Epithelial cell of proximal tubule (primary cell): ENCODE results near the gene MDP1. TPM values are rescaled to one million over a fixed set of nuclear protein-coding genes. Genes with fewer than 3 reads are reported as not detected.

ENCODE experiments used
- DNase-seq: peaks from one replicate; pipeline ENCODE4 v3.0.0-alpha.2; 2011; ENCODE audit warnings: low read depth
- H3K4me3 ChIP-seq: 2 replicates; pipeline ENCODE4 v1.5.1; 2011; ENCODE audit warnings: low read depth, mild to moderate bottlenecking, low read length
- CTCF ChIP-seq: conservative IDR thresholded peaks from 2 replicates; pipeline ENCODE4 v1.5.1; 2012; ENCODE audit warnings: low read depth, mild to moderate bottlenecking, low read length
- total RNA-seq: library from RNA; depleted of rRNA; stranded (reverse); fragments of >200 nt; gene quantifications from 2 replicates; pipeline ENCODE4 v1.2.3, GENCODE V29; 2015

The MDP1 gene
- total RNA-seq, 1 donor from 2014 or later, result 26.1 TPM

- TF ChIP-seq CTCF, result no peak
- no peak overlapping the region for H3K4me3 ChIP-seq
- no peak for DNase-seq
These were observed 30.1 kb downstream of the MDP1 start for GRCh38 chr14:24185741-24186140.

- no peak for TF ChIP-seq CTCF
- no peak for DNase-seq
- H3K4me3 ChIP-seq, result no peak overlapping the region
These were observed 30.8 kb downstream of the MDP1 start for GRCh38 chr14:24185026-24185425.

GRCh38 chr14:24184104-24184970 is 31.5 kb downstream of the MDP1 start:
- H3K4me3 ChIP-seq, result no peak overlapping the region
- no peak for TF ChIP-seq CTCF
- DNase-seq, result no peak

GRCh38 chr14:24183014-24183481 is 32.8 kb downstream of the MDP1 start:
- TF ChIP-seq CTCF, result no peak
- H3K4me3 ChIP-seq, result no peak overlapping the region
- no peak for DNase-seq

- DNase-seq, result no peak
- H3K4me3 ChIP-seq, result no peak overlapping the region
- TF ChIP-seq CTCF, result no peak
These were observed 33.6 kb downstream of the MDP1 start for GRCh38 chr14:24182110-24182882.

GRCh38 chr14:24181371-24182077 is 34.3 kb downstream of the MDP1 start:
- no peak overlapping the region for H3K4me3 ChIP-seq
- no peak for TF ChIP-seq CTCF
- no peak for DNase-seq
